SK-N-SH treated with all-trans-retinoic acid at 6 μM for 48 hours (cell line): ENCODE measurements around the gene CAVIN2.

Source experiments
- ARNTL ChIP-seq: fragments of 450-650 bp; formaldehyde crosslinking; IDR thresholded peaks from 2 replicates; pipeline ENCODE4 v1.5.0; 2020; ENCODE audit warnings: low read depth, mild to moderate bottlenecking, moderate library complexity, borderline replicate concordance
- ESRRG ChIP-seq: fragments of 250-450 bp; sonication (Bioruptor Pico); IDR thresholded peaks from 2 replicates; pipeline ENCODE4 v1.6.1; 2021; ENCODE audit warnings: mild to moderate bottlenecking
- PPARA ChIP-seq: fragments of 250-450 bp; sonication (Bioruptor Pico); IDR thresholded peaks from 2 replicates; pipeline ENCODE4 v1.5.0; 2020; ENCODE audit warnings: mild to moderate bottlenecking, borderline replicate concordance
- TCF4 ChIP-seq: fragments of 250-450 bp; sonication (Bioruptor Pico); IDR thresholded peaks from 2 replicates; pipeline ENCODE4 v1.8.0; 2021; ENCODE audit warnings: mild to moderate bottlenecking, moderate library complexity, borderline replicate concordance
- ZFP3 ChIP-seq: fragments of 250-450 bp; sonication (Bioruptor Pico); IDR thresholded peaks from 2 replicates; pipeline ENCODE4 v1.5.0; 2020; ENCODE audit warnings: mild to moderate bottlenecking, moderate library complexity
- TF ChIP-seq, protein P1 (sequence below): fragments of 250-450 bp; sonication (Bioruptor Pico); IDR thresholded peaks from 2 replicates; pipeline ENCODE4 v1.5.1; 2021; ENCODE audit warnings: mild to moderate bottlenecking, moderate library complexity

DNA sequence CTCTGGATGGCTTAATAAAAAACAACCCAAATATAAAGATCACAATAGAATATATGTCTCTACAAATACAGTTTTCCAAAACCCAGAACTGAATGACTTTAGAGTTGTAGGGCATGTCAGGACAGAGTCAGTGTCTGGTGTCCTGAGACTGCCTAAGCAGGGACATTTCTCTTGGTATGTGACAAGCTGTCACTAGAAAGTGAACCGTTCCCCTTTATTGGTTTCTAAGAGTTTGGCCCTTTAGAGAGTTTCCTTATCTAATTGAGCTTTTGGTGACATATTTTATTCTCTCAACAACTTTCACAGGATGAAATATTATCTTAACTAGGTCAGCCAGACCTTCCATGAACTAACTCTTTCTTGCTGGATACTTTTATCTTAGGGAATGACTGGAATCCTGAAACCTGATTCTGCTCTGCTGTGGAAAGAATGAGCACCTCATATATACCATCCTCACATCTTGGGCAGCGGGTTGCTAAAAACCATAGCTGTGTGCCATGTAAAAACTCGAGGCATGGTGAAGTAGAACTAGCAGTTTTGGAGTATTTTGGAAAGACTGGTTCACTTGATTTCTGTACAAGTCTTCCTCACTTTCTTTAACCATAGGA is 54.8 kb downstream of the CAVIN2 start:
- TF ChIP-seq, protein P1, sequence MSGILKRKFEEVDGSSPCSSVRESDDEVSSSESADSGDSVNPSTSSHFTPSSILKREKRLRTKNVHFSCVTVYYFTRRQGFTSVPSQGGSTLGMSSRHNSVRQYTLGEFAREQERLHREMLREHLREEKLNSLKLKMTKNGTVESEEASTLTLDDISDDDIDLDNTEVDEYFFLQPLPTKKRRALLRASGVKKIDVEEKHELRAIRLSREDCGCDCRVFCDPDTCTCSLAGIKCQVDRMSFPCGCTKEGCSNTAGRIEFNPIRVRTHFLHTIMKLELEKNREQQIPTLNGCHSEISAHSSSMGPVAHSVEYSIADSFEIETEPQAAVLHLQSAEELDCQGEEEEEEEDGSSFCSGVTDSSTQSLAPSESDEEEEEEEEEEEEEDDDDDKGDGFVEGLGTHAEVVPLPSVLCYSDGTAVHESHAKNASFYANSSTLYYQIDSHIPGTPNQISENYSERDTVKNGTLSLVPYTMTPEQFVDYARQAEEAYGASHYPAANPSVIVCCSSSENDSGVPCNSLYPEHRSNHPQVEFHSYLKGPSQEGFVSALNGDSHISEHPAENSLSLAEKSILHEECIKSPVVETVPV (CRISPR knock-in tag), result no peak
- TF ChIP-seq TCF4 (no peak), ESRRG (CRISPR knock-in tag) (no peak), ZFP3 (no peak), PPARA (CRISPR knock-in tag) (no peak), ARNTL (CRISPR knock-in tag) (no peak)
